ENCODE data around the gene ARL15.

Gene ARL15

DNA sequence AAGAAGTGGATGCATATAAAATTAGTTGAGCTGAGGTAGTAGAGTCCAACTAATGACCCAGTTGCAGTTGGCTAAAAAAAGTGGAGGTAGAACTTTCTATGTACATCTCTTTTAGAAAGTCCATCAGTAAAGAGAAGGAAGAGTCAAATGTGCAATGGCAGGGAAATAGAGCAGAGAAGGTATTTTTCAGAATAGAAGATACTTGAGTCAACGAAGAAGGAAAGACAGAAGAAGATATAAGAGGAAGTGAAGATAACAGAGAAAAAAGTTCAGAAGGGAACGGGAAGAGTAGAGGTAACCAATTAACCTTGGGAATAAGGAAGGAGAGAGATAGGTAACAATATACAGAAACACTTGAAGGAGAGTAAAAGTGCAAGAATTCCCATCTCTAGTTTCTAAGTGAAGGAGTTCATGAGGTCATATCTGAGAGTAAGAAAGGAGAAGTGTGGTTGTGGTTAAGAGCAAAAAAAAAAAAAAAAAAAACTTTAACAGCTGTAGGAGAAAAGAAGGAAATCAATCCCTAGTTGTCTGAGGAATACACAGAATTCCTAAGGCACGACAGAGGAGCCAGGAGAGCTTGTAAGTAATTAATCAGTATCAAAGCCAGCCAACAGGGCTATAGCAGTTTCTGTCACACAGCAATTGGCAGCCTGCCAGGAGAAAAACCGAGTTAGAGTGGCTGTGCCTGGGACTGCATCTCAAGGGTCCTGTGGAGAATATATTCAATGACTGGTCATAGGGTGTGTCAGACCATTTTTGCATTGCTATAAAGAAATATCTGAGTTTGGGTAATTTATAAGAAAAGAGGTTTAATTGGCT, 61.0 kb downstream of the ARL15 start:
- DNase-seq (ENCODE audit: low read depth): no peak

DNA sequence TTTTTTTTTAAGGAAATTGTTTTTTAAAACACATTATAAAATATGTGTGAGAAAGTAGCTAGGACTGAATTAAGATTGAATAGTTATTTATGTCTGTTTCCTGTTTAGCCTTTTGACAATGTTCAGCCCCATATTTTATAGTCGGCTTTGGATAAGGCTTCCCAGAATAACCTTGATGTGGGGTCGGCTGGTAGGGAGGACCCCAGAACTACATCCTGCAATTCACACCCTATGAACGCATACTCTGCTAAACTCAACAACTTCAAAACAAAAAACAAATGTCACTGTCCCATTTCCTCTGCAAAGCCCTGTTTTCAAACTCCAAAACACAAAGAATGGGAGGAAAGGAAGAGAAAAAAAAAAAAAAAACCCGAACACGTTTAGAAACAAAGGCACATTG, 63.1 kb downstream of the ARL15 start:
- DNase-seq (ENCODE audit: low read depth): no peak

DNA sequence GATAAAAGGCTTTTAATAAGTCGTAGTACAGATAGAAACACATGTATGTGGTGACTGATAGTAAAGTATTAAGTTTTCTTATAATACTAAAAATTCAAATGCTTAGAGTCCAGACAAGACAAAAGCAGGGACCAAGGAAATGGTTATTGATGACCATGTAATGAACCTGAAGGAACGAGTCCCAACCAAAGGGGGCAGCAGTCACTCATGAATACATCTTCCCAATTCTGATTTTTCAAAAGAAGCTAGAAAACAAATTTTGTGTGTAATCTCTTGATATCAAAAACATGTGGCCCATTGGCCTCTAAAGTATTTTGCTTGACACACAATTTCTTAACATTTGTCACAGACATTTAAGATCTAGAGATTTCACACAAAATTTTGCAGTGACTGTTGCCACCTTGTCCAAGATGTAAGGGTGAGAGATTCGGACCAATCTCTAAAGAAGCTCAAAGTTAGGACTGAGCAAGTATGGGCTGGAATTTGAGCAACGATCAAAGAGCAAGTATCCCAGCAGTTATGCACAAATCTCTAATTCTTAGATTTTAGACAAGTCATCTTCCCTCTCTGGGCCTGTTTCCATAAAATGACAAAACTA, 66.8 kb downstream of the ARL15 start:
- DNase-seq (ENCODE audit: low read depth): no peak

DNA sequence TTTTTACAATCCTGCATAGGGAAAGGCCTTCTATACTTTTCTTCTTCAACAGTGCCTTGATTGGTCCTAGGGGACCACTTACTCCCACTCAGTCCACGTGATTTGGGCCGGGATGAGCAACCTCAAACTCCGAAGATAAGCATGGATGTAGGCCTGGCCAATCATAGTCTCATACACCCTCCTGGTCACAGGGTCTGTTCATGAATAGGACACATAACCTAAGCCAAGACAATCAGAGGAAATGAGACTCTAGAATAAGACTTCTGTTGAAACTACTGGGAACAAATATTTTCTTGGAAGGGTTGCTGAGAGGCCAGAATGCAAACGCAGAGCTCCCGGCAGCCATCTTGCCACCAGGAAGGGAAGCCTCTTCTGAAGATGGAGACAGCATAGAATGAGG, 68.1 kb downstream of the ARL15 start:
- no peak for DNase-seq (ENCODE audit: low read depth)

DNA sequence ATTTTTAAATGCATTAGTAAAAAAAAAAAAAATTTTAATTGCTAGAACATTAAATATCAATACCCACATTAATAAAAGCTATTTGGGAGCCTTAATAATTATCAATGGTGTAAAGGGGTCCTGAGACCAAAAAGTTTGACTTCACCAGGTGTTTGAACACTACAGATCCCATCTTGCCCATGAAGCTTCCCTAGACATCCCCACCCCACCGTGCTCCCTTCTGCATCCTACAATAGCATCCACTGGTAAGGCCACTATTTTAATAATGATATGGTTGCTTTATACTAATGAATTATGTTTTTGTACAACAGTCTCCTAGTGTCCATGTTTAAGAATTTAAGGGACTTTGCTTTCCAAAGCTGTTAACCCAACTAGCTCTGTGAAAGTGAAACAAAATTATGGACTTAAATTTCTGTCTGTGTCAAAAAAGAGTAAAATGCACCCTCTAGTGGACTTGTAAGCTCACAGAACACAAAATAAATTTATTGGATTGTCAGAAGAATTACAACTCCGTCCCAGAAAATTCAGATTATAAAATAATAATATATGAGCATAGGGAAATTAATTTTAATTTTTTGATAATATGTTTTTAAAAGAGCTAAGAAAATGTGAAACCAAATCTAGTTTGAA, 76.0 kb downstream of the ARL15 start:
- DNase-seq (ENCODE audit: low read depth): no peak

DNA sequence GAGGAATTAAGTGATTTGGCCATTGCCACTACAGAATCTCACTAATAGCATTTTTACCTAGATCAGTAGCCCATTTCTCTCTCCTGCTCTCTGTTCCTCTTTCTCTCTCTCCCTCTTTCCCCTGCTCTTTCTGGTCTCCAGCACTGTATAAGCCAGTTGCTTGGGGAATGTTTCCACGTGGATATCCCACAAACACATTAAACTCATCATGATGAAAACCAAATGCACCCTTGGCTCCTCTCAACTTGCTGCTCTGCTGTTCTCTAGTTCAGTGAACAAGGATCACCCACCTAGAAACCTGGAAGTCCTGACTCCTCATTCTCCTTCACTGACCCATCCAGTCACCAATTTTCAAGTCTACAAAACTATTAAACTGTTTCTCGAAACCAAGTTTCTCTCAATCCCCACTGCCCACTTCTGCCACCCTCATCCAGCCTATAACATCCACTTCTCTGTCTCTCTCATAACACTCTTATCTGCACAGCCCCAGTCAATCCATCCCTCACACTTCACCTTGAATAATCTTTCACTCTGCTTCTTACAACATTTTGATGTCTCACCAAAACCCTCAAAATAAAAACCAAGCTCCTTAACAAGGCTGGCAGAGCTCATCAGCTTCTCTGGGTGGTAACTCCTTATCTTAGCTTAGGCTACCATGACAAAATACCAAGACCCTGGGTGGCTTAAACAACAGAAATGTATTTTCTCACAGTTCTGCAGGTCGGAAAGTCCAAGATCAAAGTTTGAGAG, 79.3 kb downstream of the ARL15 start:
- no peak for DNase-seq (ENCODE audit: low read depth)

DNA sequence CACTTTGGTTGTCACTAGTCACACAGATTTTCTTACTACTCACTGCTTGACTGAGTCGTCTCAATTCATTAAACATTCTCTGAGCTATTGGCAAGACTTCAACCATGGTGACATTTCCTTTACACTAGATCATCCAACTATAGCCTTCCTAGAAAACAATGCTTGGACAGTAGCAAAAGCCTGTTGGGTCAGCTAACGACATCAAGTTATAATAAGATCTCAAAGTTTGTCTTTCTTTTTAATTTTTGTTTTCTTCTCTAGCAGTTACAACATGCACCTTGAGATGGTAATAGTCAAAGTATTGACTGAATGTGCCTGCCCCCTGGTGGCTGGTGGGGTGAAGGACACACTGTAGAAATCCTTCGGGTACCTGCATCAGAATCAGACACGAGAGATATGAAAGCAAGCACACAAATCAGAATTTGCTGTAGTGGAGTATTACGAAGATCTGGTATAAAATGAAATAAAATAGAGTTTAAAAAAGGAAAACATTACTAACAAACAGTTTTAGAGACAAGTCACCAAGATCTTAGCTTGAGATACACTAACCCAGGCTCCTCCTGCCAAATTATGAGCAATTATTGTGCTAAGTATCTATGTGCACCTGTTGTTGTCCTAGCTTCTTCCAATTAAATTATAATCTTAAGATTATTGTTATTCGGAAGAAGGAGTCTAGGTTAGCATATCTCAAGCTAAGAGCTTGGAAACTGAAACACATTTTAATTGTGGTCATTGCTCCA, 81.2 kb downstream of the ARL15 start:
- DNase-seq (ENCODE audit: low read depth): no peak

DNA sequence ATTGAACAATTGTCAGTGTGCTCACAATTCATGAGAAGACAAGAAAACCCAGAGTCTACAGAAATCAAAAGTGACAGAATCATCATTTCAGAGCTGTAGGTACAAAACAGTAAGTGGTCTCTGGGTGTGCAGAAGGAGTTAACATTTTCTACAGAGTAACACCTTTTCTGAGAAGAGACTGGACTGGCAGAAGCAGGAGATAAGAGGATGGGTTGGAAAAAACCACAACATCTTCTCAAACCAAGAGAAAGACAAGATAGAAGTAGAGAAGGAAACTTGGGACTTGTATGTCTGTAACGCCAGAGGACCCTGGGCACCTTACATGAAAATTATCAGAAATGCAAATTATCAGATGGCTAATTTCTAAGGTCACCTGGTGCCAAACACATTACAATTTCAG, 82.6 kb downstream of the ARL15 start:
- DNase-seq (ENCODE audit: low read depth): no peak

DNA sequence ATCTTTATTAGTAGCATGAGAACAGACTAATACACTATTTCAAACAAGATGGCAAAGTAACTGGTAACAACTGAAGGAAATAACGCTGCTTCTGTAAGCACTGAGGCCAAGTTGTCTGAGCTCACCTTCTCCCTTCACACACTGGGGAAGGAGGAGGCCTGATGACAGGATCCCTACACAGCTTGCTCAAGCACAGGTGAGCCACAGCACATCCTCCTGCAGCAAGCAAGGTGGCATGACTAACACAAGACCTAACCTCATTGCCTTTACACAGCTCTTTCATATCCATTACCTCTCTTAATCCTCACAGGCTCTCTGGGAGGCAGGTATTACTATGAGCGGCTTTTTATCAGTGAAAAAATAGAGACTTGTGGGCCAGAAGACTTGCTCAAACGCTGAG, 83.3 kb downstream of the ARL15 start:
- no peak for DNase-seq (ENCODE audit: low read depth)

DNA sequence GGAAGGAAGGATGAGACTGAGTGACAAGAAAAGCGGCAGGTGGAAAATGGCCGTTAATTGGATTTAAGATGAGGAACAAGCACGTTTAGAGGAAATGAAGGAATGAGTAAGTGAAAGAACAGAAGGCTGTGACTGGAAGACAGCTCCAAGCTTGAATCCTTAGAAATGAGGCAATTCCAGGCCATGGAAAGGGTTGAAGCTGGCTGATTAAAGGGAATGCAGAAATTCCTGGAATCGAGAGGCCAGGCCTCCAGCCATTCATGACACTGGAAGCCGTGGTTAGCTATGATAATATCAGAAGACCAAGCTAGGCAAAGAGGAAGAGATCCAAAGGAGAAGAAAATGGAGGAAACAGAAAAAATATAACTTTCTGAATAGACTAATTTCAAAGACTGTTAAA, 84.2 kb downstream of the ARL15 start:
- no peak for DNase-seq (ENCODE audit: low read depth)

DNA sequence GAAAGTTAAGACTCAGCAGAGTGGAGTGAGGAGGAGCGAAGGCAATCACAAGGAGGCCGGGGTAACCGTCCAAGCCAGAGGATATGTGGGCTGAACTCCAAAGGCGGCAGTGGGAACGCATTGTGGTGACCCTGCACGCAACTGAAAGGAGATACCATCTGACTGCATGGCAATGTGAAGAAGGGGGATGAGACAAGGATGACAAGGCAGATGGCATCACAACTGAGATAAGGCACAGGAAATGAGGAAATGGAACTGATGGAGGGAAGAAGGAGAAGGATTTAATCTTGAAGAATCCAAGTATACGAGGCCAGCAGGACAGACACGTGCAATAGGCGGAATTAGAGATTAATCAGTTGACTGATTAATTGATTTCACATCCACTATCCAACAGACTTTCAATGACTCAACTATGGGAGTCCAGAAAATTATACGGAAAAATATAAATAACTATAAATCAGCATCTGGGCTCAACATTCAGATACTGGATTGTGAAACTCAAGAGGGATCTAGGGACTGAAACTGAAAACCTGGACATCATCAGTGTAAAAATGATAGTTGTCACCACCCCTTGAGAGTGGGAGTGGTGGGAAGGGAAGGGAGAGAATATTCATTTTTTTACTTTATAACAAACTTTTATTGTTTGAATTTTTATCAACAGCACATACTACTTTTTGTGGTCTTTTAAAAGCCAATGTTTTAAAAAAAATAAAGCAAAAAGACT, 86.1 kb downstream of the ARL15 start:
- no peak for DNase-seq (ENCODE audit: low read depth)

DNA sequence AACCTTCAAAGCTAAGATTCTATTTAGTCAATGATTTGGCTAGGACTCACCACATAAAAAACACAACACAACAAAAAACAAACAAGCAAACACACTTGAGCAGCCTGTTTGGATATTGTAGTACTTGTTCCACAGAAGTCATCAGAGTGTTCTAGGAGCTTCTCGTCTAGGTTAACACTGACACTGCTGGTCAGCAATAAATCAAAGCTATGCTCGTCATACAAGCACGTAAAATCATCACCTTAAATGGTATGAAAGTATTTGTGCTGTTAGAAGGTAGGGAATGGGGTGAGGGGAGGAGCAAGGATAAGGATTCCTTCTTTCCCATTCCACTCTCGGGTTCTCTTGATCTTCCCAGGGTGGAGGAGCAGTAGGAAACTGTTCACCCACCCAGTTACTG, 88.0 kb downstream of the ARL15 start:
- DNase-seq (ENCODE audit: low read depth): no peak

DNA sequence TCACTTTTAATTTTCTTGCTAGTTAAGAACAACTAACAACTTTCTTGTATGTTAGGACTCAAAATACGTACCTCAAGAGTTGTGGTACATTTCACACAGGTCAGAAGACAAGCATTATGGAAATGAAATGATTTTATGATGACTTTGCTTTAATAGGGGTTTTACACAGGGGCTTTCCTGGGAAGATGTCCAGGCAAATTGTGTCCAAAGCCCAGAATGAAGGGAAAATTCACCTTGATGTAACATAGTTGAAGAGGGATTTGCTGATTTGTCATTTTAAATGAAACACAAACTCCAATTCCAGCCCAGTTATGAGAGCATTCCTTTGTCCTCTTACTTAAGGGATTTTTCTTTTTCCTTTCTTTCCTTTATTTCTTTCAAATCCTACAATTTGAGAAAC, 89.2 kb downstream of the ARL15 start:
- DNase-seq (ENCODE audit: low read depth): no peak

DNA sequence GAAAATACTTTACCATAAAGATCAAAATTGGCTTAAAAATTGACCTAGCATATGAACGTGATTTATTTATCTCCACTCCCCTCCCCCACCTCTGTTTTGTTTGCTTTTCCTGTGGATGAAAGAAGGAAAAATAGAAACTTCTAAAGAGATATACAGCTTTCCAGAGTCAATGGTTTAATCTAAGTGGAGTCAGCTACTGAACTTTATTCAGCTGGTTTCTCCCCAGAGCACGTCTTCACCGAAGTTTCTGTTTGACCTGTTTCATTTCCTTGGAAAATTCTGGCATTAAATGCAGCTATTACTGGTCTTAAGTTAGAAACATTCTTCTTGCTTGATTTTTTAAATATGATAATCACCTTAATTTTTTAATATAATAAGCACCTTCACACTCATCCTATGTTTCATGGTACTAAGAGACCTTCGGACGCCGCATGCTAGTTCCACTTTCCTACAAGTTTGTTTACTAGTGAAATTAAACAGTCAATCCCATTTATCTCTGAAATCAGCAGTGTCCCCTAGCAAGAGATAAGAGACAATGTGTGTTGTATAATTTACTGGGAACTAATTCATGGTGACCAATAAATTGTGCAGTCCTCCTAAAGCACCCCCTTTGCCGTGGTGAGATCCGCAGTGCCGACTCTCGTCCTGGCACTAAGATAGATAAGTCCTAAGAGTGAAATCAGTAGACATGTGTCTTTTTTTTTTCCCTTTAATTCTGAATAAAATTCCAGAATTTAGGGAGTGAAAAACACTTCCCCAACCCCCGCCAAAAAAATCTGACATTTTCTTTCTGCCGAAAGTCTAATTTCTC, 89.9 kb downstream of the ARL15 start:
- no peak for DNase-seq (ENCODE audit: low read depth)

DNA sequence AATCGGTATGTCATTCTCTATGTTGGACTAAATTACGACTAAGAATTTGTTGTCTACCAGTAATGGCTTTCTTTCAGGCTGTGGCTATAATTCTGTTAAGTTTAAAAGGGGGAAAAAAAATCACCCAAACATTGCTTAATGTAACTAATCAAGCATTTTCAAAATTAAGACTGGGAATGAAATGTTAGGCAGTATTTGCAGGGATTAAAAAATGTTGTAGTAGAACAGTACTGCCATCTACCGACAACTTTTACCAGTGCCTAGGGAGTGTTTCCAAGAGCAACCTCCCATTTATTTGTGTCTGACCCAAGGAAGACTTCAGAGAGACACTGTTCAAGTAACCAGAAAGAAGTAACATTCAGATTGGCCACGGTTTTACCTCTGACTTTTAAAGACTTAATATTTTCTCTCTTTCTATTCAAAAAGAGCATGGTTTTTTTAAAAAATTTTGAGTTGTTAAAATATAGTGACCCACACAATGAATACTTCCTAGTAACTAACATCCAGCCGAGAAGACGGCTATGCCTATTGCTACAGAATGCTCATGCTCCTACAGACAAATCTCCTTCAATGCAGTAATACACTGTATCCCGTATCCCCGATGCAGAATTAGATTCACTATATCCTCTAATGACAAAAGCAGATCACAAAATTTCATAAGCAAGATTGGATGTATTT, 92.4 kb downstream of the ARL15 start:
- DNase-seq (ENCODE audit: low read depth): peak; percentile 44

DNA sequence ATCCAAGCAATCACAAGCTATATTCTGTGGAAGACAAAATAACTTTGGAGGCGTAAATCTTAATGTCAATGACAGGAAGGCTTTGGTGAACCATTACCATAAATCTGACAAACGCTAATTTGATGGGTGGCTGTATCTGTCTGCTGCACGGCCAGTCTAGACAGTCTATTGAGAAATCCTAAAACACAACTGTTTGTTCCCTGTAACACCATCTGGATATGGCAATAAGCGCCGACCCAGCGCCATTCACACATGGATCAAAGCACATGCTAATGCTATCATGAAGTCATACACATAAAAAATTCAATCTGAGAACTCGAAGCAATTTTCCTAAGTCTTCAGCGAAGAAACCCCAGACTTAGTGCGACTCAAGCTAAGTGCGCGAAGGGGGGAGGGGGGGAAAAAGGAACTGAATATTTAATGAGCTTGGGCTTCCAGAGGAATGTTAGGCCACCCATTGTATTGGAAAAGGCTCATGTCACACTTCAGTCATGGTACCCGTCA, 95.1 kb downstream of the ARL15 start:
- DNase-seq (ENCODE audit: low read depth): no peak

DNA sequence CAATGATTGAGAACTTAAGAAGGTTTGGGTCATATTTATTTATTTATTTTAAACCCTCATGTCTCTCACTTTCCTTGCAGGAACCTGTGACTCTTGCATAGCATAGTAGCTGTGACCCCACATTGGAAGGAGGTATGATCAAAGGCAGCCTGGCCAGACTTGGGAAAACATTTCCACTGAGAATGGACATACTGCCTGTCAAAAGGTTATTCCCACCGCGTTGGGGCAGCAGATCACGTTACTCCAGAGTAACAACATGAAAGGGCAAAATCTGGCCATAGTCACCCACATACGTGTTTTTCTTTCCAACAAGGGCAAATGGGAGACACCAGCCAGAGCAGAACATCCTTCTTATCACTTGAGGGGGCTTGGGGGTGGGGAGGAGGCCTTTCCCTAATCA, 95.7 kb downstream of the ARL15 start:
- DNase-seq (ENCODE audit: low read depth): no peak

DNA sequence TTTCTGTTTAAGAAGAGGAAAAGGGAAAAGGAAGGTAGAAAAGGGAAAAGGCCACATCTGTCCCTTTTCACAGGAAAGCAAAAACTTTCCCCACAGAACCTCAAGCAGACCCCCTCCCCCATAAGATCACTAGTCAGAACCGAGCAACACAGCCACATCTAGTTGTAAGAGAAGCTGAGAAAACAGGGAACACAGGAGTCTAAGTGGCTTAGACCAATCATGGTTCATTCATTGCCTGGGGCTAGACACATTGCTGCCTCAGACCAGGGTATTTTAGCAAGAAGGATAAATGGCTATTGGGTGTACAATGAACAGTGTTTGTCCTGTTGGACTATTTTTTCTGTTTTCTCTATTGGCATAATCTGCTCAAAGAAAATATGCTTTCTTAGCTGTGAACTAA, 98.0 kb downstream of the ARL15 start:
- DNase-seq (ENCODE audit: low read depth): no peak

DNA sequence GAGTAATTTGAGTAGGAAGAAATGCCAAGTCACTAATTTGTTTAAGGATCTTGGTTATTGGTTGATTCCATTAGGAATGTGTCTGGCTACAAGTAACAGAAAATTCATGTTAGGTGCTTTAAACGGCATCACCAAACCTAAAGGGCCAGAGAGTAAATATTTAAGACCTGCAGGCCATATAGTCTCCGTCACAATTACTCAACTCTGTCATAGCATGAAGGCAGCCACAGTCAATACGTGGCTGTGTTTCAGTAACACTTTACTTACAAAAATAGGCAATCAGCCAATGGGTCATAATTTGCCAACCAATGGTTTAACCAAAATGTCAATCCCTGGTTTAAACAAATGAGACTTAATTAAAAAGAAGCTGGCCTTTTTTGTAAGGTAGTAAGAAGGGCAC, 98.5 kb downstream of the ARL15 start:
- no peak for DNase-seq (ENCODE audit: low read depth)

DNA sequence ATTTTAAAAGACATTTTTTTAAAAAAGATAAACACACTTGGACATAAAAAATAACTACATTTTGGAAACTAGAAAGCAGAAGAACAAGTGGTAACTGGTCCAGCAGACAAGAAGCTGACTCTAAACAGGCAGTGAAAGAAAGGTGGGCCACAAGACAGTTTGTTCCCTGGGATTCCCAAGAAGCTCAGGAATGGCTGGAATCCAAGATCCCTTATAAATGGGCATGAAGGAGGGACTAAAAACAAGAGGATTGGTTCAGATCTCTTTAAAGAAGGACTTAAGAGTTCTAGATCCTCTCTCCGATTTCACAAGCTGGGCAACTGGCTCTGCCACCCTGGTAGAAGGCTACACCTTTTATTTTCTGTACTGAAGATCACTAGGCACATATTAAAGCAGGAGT, 102.8 kb downstream of the ARL15 start:
- no peak for DNase-seq (ENCODE audit: low read depth)

All from GM04503 (cell line).